Cardiac fibroblast (primary cell): ENCODE measurements around the gene LHX6.

Experiments
- DNase-seq, 2 donors: peaks; one replicate each; pipeline versions ENCODE4 v3.0.0 to v3.0.0-alpha.2; 2010; ENCODE audit warnings: low read depth in 2 of 2
- H3K4me3 ChIP-seq, 2 donors: replicated peaks in 1 of 2; 1 replicate in 1 of 2; 2 replicates in 1 of 2; pipeline ENCODE4 v1.5.1; 2011; ENCODE audit warnings: low read depth in 2 of 2, low read length in 2 of 2, mild to moderate bottlenecking in 2 of 2, moderate library complexity in 1 of 2
- CTCF ChIP-seq: IDR thresholded peaks from one replicate; pipeline ENCODE4 v1.5.1; 2011; ENCODE audit warnings: low read depth, mild to moderate bottlenecking, low read length, inconsistent platforms

The LHX6 gene

GRCh38 chr9:122159925-122160246, 68.9 kb downstream of the LHX6 start:
- H3K4me3 ChIP-seq, result peak overlapping the region; percentile 78 to 99
- no peak for DNase-seq
- TF ChIP-seq CTCF, result no peak

- H3K4me3 ChIP-seq, result peak within 1 kb of the TSS; percentile 78 to 99
- peak; percentile 95 to 98 for DNase-seq
- TF ChIP-seq CTCF, result peak; percentile 23
Observed at GRCh38 chr9:122159026-122159924, 69.5 kb downstream of the LHX6 start, which contains the start of the genes MORN5 and NDUFA8. Gene MORN5, plus strand, starts transcription at chr9:122159908. Its CDS starts 65 bp downstream, at chr9:122159973. Gene NDUFA8, minus strand, starts transcription at chr9:122159779. Its CDS starts 102 bp downstream, at chr9:122159677.

GRCh38 chr9:122158202-122158601, 70.6 kb downstream of the LHX6 start:
- peak; percentile 60 to 61 for DNase-seq
- peak; percentile 68 for TF ChIP-seq CTCF
- no peak overlapping the region for H3K4me3 ChIP-seq

GRCh38 chr9:122155796-122156195, 73.0 kb downstream of the LHX6 start:
- no peak for TF ChIP-seq CTCF
- no peak overlapping the region for H3K4me3 ChIP-seq
- peak in 1 of 2 donors; percentile 12 for DNase-seq
